GM12801 (cell line): ENCODE data around the gene PLIN1.

Experiments used
- CTCF ChIP-seq: IDR thresholded peaks from one replicate; pipeline ENCODE4 v1.5.1; 2011; ENCODE audit warnings: control low read depth; ENCODE audit not compliant: insufficient read length; ENCODE audit errors: extremely low read depth

PLIN1 gene

GRCh38 chr15:89649716-89650115, 29.5 kb downstream of the PLIN1 start:
- TF ChIP-seq CTCF = no peak

- no peak for TF ChIP-seq CTCF
These were observed 30.0 kb downstream of the PLIN1 start for GRCh38 chr15:89649013-89649625.

GRCh38 chr15:89648106-89649012, 30.8 kb downstream of the PLIN1 start:
- TF ChIP-seq CTCF = no peak

- no peak for TF ChIP-seq CTCF
These were observed 31.8 kb downstream of the PLIN1 start for GRCh38 chr15:89647191-89647851.

GRCh38 chr15:89646416-89647141, 32.6 kb downstream of the PLIN1 start:
- no peak for TF ChIP-seq CTCF

- no peak for TF ChIP-seq CTCF
These were observed 33.5 kb downstream of the PLIN1 start for GRCh38 chr15:89645680-89646079.

- no peak for TF ChIP-seq CTCF
These were observed 37.1 kb downstream of the PLIN1 start for GRCh38 chr15:89642106-89642505.
